KMS-11 (cell line): ENCODE data around the gene CKMT2.

Experiments used
- H2AFZ ChIP-seq: fragments of 200-600 bp; sonication (generic); 2 replicates; pipeline ENCODE4 v1.6.1; 2016; ENCODE audit warnings: antibody characterized with exemption, mixed run types, low read depth
- H3K27ac ChIP-seq: fragments of 200-600 bp; sonication (generic); 2 replicates; pipeline ENCODE4 v1.6.1; 2016; ENCODE audit warnings: mild to moderate bottlenecking, mixed run types
- H3K27me3 ChIP-seq: fragments of 200-600 bp; sonication (generic); 2 replicates; pipeline ENCODE4 v1.6.1; 2017; ENCODE audit warnings: mild to moderate bottlenecking, low read depth, mixed run types, moderate library complexity; ENCODE audit not compliant: insufficient read depth
- H3K36me3 ChIP-seq: fragments of 200-600 bp; sonication (generic); 2 replicates; pipeline ENCODE4 v1.6.1; 2017; ENCODE audit warnings: mild to moderate bottlenecking, mixed run types; ENCODE audit not compliant: insufficient read depth
- H3K4me1 ChIP-seq: fragments of 200-600 bp; sonication (generic); 2 replicates; pipeline ENCODE4 v1.6.1; 2016; ENCODE audit warnings: mild to moderate bottlenecking, low read depth, mixed run types; ENCODE audit not compliant: poor library complexity, severe bottlenecking
- H3K4me2 ChIP-seq: fragments of 200-600 bp; sonication (generic); 2 replicates; pipeline ENCODE4 v1.7.0; 2016; ENCODE audit warnings: mild to moderate bottlenecking, mixed run types
- H3K4me3 ChIP-seq: fragments of 200-600 bp; sonication (generic); IDR thresholded peaks from 2 replicates; pipeline ENCODE4 v1.6.1; 2017; ENCODE audit warnings: low read depth, low read length, mixed read lengths; ENCODE audit not compliant: insufficient read depth
- H3K79me2 ChIP-seq: fragments of 200-600 bp; sonication (generic); 2 replicates; pipeline ENCODE4 v1.6.1; 2016; ENCODE audit warnings: low read depth, mixed run types; ENCODE audit not compliant: insufficient read depth
- H3K9ac ChIP-seq: fragments of 200-600 bp; sonication (generic); 2 replicates; pipeline ENCODE4 v1.6.1; 2016; ENCODE audit warnings: mild to moderate bottlenecking, mixed run types
- H4K20me1 ChIP-seq: fragments of 200-600 bp; sonication (generic); 2 replicates; pipeline ENCODE4 v1.6.1; 2016; ENCODE audit warnings: mild to moderate bottlenecking, mixed run types; ENCODE audit not compliant: insufficient read depth
- CTCF ChIP-seq: fragments of 200-600 bp; sonication (generic); conservative IDR thresholded peaks from 2 replicates; pipeline ENCODE4 v1.6.1; 2017; ENCODE audit warnings: low read depth, mild to moderate bottlenecking, antibody characterized with exemption, low read length, moderate library complexity, mixed read lengths

The CKMT2 gene

GRCh38 chr5:81303563-81303962 lies 70.4 kb downstream of the CKMT2 start:
- Histone ChIP-seq H3K36me3 (no peaks in the 10 kb centered on the region), H3K79me2 (no peaks in the 10 kb centered on the region), H3K4me2 (no peak overlapping the region), H3K9ac (no peak overlapping the region), H4K20me1 (no peaks in the 10 kb centered on the region), H2AFZ (no peak overlapping the region), H3K4me1 (peaks cover 16% of the 10 kb centered on the region), H3K27me3 (no peaks in the 10 kb centered on the region), H3K27ac (no peak overlapping the region), H3K4me3 (no peak overlapping the region)
- TF ChIP-seq CTCF: no peak

- no peaks in the 10 kb centered on the region for H3K36me3 ChIP-seq
Observed at GRCh38 chr5:81305785-81306184, 72.7 kb downstream of the CKMT2 start.

GRCh38 chr5:81308836-81309235 lies 75.7 kb downstream of the CKMT2 start:
- no peaks in the 10 kb centered on the region for H3K79me2 ChIP-seq
- H2AFZ ChIP-seq: no peak overlapping the region
- H3K9ac ChIP-seq: no peak overlapping the region
- no peak overlapping the region for H3K27ac ChIP-seq
- H4K20me1 ChIP-seq: no peaks in the 10 kb centered on the region
- H3K4me2 ChIP-seq: no peak overlapping the region
- no peak overlapping the region for H3K4me3 ChIP-seq
- no peaks in the 10 kb centered on the region for H3K4me1 ChIP-seq
- no peak for TF ChIP-seq CTCF
- no peaks in the 10 kb centered on the region for H3K36me3 ChIP-seq
- no peaks in the 10 kb centered on the region for H3K27me3 ChIP-seq

More at GRCh38 chr5:81305785-81306184, 72.7 kb downstream of the CKMT2 start:
- Histone ChIP-seq H3K9ac (no peak overlapping the region), H3K4me2 (no peak overlapping the region), H2AFZ (no peak overlapping the region), H3K4me1 (no peaks in the 10 kb centered on the region), H4K20me1 (no peaks in the 10 kb centered on the region), H3K4me3 (no peak overlapping the region), H3K27me3 (no peaks in the 10 kb centered on the region), H3K79me2 (no peaks in the 10 kb centered on the region), H3K27ac (no peak overlapping the region)
- no peak for TF ChIP-seq CTCF

GRCh38 chr5:81310402-81311063 lies 77.4 kb downstream of the CKMT2 start:
- Histone ChIP-seq H3K36me3 (no peaks in the 10 kb centered on the region), H3K27me3 (no peaks in the 10 kb centered on the region), H3K4me2 (no peak overlapping the region), H3K9ac (no peak overlapping the region), H3K4me1 (no peaks in the 10 kb centered on the region), H3K27ac (no peak overlapping the region), H4K20me1 (no peaks in the 10 kb centered on the region), H3K79me2 (no peaks in the 10 kb centered on the region), H2AFZ (no peak overlapping the region), H3K4me3 (no peak overlapping the region)
- no peak for TF ChIP-seq CTCF
